GM18508 (cell line): ENCODE measurements around the gene ERGIC1.

Experiments
- ATAC-seq: cut with Tn5 transposase; IDR thresholded peaks from one replicate; pipeline ENCODE4 v1.9.1; 2021; ENCODE audit warnings: moderate number of reproducible peaks; ENCODE audit not compliant: insufficient read depth, unreplicated experiment

Gene ERGIC1

DNA sequence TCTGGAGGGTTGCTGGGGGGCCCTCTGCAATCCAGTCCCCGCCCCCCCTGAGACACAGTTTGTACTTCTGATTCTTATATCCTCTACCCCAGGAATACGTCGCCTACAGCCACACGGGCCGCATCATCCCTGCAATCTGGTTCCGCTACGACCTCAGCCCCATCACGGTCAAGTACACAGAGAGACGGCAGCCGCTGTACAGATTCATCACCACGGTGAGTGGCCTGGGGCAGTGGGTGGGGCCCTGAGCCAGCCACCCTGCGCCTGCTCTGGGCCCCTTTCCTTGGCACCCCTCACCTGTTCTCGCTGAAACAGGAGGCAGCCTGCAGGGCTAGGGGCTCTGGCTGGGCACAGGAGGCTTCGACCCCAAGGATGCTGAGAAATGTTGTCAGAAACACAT is 101.0 kb downstream of the ERGIC1 start:
- no peak for ATAC-seq

- ATAC-seq, result no peak
These were observed 102.3 kb downstream of the ERGIC1 start for GRCh38 chr5:172936401-172936800.

GRCh38 chr5:172939071-172939470 is 105.0 kb downstream of the ERGIC1 start:
- ATAC-seq, result no peak

- no peak for ATAC-seq
These were observed 105.7 kb downstream of the ERGIC1 start for GRCh38 chr5:172939611-172940267.

DNA sequence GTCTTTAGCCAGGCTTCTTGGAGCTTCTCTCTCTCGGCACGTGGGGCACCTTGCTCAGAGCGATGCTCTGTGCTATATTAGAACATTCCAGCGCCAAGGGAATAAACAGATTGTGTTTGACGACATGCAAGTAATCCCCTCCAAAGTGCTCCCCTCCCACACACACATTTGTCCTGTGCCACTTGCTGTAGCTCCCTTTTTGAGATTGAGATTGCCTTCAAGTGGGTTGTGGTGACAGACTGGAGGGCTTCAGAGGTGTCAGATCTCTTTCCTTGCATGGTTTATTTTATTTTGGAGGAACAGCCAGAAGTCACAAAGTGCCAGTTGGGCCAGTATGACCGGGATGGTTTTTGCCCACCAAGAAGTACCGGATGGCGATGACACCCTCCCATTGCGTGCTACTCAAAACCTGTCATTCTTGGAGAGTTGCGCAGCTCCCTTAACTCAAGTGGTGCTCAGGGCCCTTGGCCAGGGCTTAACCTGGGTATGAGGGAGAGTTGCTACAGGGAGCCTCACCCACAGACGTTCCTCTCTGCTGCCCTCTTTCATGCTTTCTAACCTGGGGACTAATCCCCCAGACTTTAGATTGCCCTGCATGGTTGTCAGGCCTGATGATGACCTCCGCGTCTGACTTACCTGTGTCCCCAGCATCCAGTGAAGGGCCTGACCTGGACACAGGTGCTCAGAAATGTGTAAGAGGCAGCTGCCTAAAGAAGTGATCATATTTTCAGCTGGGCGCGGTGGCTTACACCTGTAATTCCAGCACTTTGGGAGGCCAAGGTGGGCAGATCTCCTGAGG is 106.4 kb downstream of the ERGIC1 start:
- ATAC-seq, result no peak

GRCh38 chr5:172941067-172941516 is 107.0 kb downstream of the ERGIC1 start:
- no peak for ATAC-seq

DNA sequence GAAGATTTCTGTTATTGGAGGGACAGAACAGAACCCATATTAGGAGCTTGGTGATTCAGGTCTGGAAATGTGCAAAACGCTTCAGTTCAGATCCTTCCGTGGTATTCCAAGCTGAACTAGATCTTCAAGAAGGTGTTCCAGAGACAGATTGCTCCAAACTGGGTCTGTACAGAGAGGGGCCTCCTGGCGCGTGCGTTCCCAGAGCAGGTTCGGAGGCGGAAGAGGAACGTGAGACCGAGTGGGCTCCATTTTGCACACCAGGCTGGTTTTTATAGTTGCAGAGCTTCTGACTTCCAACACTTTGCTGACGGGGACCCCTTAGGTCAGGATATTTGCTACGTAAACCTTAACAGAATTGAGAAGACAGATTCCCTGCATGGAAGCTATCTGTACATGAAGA is 108.5 kb downstream of the ERGIC1 start:
- ATAC-seq, result no peak

GRCh38 chr5:172943283-172943841 is 109.3 kb downstream of the ERGIC1 start:
- no peak for ATAC-seq

DNA sequence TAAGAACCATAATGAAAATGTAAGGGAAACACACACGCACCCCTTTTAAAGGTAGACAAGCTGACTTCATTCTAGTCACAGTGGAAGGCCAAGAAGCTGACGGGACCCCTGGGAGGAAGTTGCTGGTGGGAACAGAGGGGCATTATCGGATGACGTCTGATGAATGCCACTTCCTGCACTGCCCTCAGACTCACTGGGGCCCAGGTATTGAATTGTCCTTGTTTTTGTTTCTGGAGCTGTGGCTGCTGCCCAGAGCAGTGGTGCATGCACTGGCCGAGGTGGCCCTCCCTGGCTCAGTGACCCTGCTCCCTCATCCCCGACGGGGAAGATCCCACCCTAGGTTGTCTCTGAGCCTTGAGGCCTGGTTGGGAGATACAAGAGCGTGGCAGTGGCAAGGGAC is 109.9 kb downstream of the ERGIC1 start:
- ATAC-seq, result no peak

- no peak for ATAC-seq
These were observed 110.7 kb downstream of the ERGIC1 start for GRCh38 chr5:172944741-172945140.

GRCh38 chr5:172945151-172945550 is 111.1 kb downstream of the ERGIC1 start:
- no peak for ATAC-seq

- no peak for ATAC-seq
These were observed 112.1 kb downstream of the ERGIC1 start for GRCh38 chr5:172946146-172946545.

DNA sequence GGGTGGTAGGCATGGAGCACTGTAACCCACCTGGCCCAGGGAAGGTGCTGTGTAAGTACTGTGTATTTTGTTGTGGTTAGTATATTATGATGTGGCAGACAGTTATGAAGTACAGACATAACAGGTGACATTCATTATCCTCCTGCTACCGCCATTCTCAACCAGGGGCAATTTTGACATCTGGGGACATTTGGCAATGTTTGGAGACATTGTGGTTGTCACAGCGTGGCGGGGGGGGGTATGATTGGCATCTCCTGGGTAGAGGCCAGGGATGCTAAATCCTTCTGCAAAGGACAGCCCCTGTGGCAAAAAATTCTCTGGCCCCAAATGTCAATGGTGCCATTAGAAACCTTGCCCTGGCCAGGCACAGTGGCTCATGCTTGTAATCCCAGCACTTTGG is 115.4 kb downstream of the ERGIC1 start:
- ATAC-seq, result no peak

DNA sequence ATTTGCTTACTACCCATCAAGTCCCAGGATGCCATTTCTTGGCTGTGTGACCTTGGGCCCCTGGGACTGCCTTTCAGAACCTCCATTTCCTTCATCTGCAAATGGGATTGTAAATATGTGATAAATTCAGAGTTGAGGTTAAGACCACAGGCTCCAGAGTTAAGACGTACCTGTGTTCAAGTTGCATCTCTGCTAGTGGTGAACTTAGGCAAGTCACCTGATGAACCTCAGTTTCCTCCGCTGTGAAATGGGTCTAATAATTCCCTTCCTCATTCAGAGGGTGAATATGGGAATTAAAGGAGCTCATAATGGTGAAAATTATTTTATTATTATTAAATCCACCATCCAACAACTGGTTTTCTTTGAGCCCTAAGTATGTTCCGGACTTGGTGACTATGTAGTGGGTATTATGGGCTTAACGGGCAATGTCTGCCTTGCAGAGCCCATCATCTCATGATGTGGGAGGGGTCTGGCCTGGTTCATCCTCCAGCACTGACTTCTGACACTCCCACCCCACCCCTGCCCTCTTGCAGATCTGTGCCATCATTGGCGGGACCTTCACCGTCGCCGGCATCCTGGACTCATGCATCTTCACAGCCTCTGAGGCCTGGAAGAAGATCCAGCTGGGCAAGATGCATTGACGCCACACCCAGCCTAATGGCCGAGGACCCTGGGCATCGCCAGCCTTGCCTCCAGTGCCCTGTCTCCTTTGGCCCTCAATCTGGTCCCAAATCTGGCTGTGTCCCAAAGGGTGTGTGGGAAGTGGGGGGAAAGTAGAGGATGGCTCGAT is 116.3 kb downstream of the ERGIC1 start:
- ATAC-seq, result no peak

DNA sequence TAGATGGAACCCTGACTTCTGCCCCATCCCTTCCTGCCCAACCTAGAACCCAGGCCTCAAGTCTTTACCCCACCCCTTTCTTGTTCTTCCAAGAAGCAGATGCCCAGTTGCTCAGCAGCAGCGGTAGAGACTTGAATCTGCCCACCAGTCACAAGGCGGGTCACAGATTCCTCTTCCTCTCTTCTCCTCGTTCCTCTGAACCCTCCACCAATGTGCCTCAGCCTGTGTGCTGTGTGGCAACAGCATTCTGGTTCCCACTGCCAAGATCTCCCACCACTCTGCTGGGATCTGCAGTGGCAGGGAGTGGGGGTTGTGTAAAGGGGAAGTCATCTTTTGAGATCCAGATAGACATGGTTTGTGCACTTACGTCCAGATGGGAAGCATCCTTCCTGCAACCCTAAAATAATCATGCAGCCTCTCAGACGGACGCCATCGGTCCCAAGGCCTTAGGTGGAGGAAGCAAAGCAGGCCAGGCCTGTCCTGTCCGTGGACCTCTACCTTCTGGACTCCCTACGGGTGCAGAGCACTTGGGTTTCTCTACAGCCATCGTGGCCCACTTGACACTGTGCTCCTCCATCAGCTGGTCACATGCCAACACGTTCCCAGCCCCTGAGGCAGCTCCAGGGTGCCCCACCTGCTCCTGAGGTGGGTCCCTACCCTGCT is 117.5 kb downstream of the ERGIC1 start:
- ATAC-seq, result no peak

DNA sequence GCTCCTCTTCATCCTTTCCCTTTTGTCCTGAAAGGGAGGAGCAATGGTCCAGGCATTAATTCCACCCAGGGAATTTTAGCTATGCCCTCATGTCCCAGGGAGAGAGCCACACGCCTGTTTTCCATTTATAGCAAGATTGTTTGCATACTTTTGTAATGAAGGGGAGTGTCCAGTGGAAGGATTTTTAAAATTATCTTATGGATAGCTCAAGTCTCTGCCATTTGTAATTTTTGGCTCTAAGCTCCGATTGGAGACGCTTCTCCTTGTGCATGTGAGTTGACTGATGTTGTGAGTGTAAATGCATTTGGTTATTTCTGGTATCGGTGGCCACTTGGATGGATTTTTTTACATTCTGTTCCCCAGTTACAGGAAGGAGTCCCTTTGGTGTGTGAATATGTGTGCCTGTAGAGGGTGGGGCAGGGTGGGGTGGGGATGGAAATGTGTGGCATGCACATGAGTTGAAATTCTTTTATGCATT is 118.0 kb downstream of the ERGIC1 start:
- ATAC-seq, result no peak

DNA sequence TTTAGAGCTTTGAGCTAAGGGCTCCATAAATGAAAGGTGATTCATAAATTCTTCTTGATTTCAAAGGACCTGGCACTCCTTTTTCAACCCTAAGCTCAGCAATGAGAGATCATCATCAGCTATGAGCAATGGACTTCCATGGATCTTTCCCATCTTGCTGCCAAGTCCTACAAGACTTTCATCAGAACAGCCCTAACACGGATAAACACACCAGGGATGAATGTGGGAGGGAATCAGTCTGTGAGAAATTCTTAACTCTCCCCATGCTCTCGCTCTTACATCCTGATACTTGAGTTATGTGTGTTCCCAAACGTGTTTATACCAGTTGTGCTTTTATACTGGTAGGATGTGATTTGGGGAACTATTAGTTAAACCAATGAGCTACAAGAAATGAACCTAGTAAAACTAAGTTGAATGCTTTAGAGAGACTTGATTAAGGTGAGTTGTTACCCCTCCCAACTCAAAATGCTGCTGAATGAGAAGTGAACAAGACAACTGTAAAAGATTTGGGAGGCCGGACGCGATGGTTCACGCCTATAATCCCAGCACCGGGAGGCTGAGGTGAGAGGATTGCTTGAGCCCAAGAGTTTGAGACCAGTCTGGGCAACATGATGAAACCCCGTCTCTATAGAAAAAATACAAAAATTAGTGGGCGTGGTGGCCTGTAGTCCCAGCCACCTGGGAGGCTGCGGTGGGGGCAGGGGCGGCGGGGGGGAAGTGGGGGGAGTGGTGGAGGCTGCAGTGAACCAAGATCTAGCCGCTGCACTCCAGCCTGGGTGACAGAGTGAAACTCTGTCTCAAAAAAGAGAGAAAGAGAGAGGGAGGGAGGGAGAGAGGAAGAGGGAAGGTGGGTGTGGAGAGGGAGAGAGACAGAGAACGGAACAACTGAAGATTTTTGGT is 120.0 kb downstream of the ERGIC1 start:
- ATAC-seq, result no peak

DNA sequence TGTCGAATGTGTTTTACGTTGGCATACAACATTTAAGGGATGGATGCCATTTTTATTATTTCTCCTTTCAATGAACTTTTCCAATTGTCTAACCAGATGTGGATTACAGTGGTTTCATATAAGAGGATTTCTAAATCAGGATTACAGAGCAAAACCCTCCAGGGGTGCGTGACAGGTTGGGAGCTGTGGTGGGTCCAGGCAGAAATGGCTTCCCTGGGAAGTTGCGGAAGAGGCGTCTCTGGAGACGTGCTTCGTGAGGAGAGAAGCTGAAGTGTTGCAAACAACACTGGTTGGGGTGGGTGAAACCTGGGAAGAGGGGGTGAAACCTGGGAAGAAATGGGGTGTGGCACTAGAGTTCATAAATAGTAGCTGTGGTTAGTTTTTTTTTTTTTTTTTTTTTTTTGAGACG is 120.7 kb downstream of the ERGIC1 start:
- ATAC-seq, result no peak

GRCh38 chr5:172956228-172956627 is 122.2 kb downstream of the ERGIC1 start:
- ATAC-seq, result no peak
